Nephron progenitor cell (in vitro differentiated cells): Measurements from ENCODE around the gene EML1.

Experiments
- DNase-seq: peaks from one replicate; pipeline ENCODE4 v3.0.0; 2021
- H3K27ac Mint-ChIP-seq: 2 replicates; pipeline ENCODE4 v1.8.0; 2021; ENCODE audit warnings: mild to moderate bottlenecking, moderate library complexity, mixed read lengths
- H3K27me3 Mint-ChIP-seq: 2 replicates; pipeline ENCODE4 v1.8.0; 2021; ENCODE audit warnings: mild to moderate bottlenecking, low read depth, mixed read lengths; ENCODE audit not compliant: poor library complexity
- H3K36me3 Mint-ChIP-seq: 2 replicates; pipeline ENCODE4 v1.8.0; 2021; ENCODE audit warnings: low read depth, mixed read lengths
- H3K4me1 Mint-ChIP-seq: 2 replicates; pipeline ENCODE4 v1.8.0; 2021; ENCODE audit warnings: mixed read lengths
- H3K4me3 Mint-ChIP-seq: 2 replicates; pipeline ENCODE4 v1.8.0; 2021; ENCODE audit warnings: mild to moderate bottlenecking, moderate library complexity, mixed read lengths
- H3K9me3 Mint-ChIP-seq: 2 replicates; pipeline ENCODE4 v1.8.0; 2021; ENCODE audit warnings: mild to moderate bottlenecking, moderate library complexity, mixed read lengths
- CTCF ChIP-seq: fragments of 200-600 bp; sonication (generic); IDR thresholded peaks from 2 replicates; pipeline ENCODE4 v1.5.0; 2021; ENCODE audit warnings: antibody characterized with exemption

Gene EML1

GRCh38 chr14:99812892-99813291 lies 19.7 kb downstream of the EML1 start:
- no peak for TF ChIP-seq CTCF
- H3K27ac Mint-ChIP-seq: peak overlapping the region; percentile 55
- H3K4me1 Mint-ChIP-seq: peaks cover 35% of the 10 kb centered on the region
- no peaks in the 10 kb centered on the region for H3K36me3 Mint-ChIP-seq
- no peak overlapping the region for H3K4me3 Mint-ChIP-seq
- peaks cover 10% of the 10 kb centered on the region for H3K27me3 Mint-ChIP-seq
- no peak for DNase-seq
- no peaks in the 10 kb centered on the region for H3K9me3 Mint-ChIP-seq

GRCh38 chr14:99815696-99816095 lies 22.5 kb downstream of the EML1 start:
- Mint-ChIP-seq H3K36me3 (no peaks in the 10 kb centered on the region), H3K4me1 (peaks cover 42% of the 10 kb centered on the region), H3K4me3 (no peak overlapping the region), H3K27ac (no peak overlapping the region), H3K9me3 (no peaks in the 10 kb centered on the region), H3K27me3 (peaks cover 7% of the 10 kb centered on the region)
- DNase-seq: no peak
- no peak for TF ChIP-seq CTCF

- Mint-ChIP-seq H3K4me3 (no peak overlapping the region), H3K27me3 (peaks cover 7% of the 10 kb centered on the region), H3K36me3 (no peaks in the 10 kb centered on the region), H3K27ac (no peak overlapping the region), H3K4me1 (peaks cover 44% of the 10 kb centered on the region), H3K9me3 (no peaks in the 10 kb centered on the region)
- no peak for TF ChIP-seq CTCF
- DNase-seq: no peak
Measured at GRCh38 chr14:99816217-99816616, 23.0 kb downstream of the EML1 start.

- no peak for TF ChIP-seq CTCF
- H3K36me3 Mint-ChIP-seq: no peaks in the 10 kb centered on the region
- H3K4me3 Mint-ChIP-seq: no peak overlapping the region
- H3K27ac Mint-ChIP-seq: no peak overlapping the region
- DNase-seq: no peak
- no peaks in the 10 kb centered on the region for H3K9me3 Mint-ChIP-seq
- H3K27me3 Mint-ChIP-seq: peaks cover 7% of the 10 kb centered on the region
- H3K4me1 Mint-ChIP-seq: peaks cover 45% of the 10 kb centered on the region
Measured at GRCh38 chr14:99816642-99817041, 23.4 kb downstream of the EML1 start.

GRCh38 chr14:99817331-99817730 lies 24.1 kb downstream of the EML1 start:
- H3K9me3 Mint-ChIP-seq: no peaks in the 10 kb centered on the region
- no peak for DNase-seq
- H3K4me3 Mint-ChIP-seq: no peak overlapping the region
- TF ChIP-seq CTCF: no peak
- H3K4me1 Mint-ChIP-seq: peaks cover 45% of the 10 kb centered on the region
- H3K27me3 Mint-ChIP-seq: peaks cover 7% of the 10 kb centered on the region
- H3K36me3 Mint-ChIP-seq: no peaks in the 10 kb centered on the region
- no peak overlapping the region for H3K27ac Mint-ChIP-seq

GRCh38 chr14:99818503-99819036 lies 25.4 kb downstream of the EML1 start:
- Mint-ChIP-seq H3K36me3 (peaks cover 3% of the 10 kb centered on the region), H3K27me3 (peaks cover 13% of the 10 kb centered on the region), H3K4me3 (peak overlapping the region; percentile 11), H3K27ac (no peak overlapping the region), H3K9me3 (no peaks in the 10 kb centered on the region), H3K4me1 (peaks cover 44% of the 10 kb centered on the region)
- TF ChIP-seq CTCF: no peak
- DNase-seq: no peak
